Frontal cortex (tissue), 4 donors: Measurements from ENCODE around the gene IL19. TPM values are rescaled to one million over a fixed set of nuclear protein-coding genes. Genes with fewer than 3 reads are reported as not detected.

Source experiments
- DNase-seq, 2 donors: peaks; one replicate each; pipeline ENCODE4 v3.0.0; 2012; ENCODE audit warnings: low spot score in 2 of 2
- FAIRE-seq: peaks from 2 replicates; lab custom pipeline; 2012; peaks lifted over from hg19 to GRCh38; lab: Jason Lieb, UNC
- total RNA-seq: library from RNA; depleted of rRNA; stranded (reverse); fragments of >200 nt; gene quantifications from one replicate; pipeline ENCODE4 v1.2.3, GENCODE V29; 2014
- donor health status: control.
- donor health status: control.
- donor health status: control.

IL19 gene
- not detected for total RNA-seq

GRCh38 chr1:206770531-206771337 lies at the start of gene IL19:
Gene IL19, plus strand, starts transcription at chr1:206770773. Its CDS starts 65,890 bp downstream, at chr1:206836663.
- DNase-seq (no peak), FAIRE-seq (no peak)

- DNase-seq (no peak), FAIRE-seq (no peak)
Measured at GRCh38 chr1:206721454-206721853, 49.1 kb upstream of the IL19 start.

- DNase-seq (no peak), FAIRE-seq (no peak)
Measured at GRCh38 chr1:206722751-206723461, 47.7 kb upstream of the IL19 start.

GRCh38 chr1:206723462-206723804 lies 47.1 kb upstream of the IL19 start:
- FAIRE-seq: no peak
- no peak for DNase-seq

- FAIRE-seq: no peak
- DNase-seq: no peak
Measured at GRCh38 chr1:206723805-206724472, 46.6 kb upstream of the IL19 start.

GRCh38 chr1:206725109-206725963 lies 45.2 kb upstream of the IL19 start:
- FAIRE-seq (no peak), DNase-seq (peak in 1 of 2 donors; percentile 36)

GRCh38 chr1:206727981-206728696 lies 42.4 kb upstream of the IL19 start:
- DNase-seq (no peak), FAIRE-seq (no peak)

- DNase-seq: no peak
- no peak for FAIRE-seq
Measured at GRCh38 chr1:206728697-206728987, 41.9 kb upstream of the IL19 start.

- FAIRE-seq: no peak
Measured at GRCh38 chr1:206729050-206729449, 41.5 kb upstream of the IL19 start.

GRCh38 chr1:206729507-206729906 lies 41.1 kb upstream of the IL19 start:
- DNase-seq (no peak), FAIRE-seq (no peak)

More at GRCh38 chr1:206729050-206729449, 41.5 kb upstream of the IL19 start:
- DNase-seq: no peak

GRCh38 chr1:206732508-206732907 lies 38.1 kb upstream of the IL19 start:
- DNase-seq (no peak), FAIRE-seq (no peak)

- no peak for FAIRE-seq
- no peak for DNase-seq
Measured at GRCh38 chr1:206732992-206733391, 37.6 kb upstream of the IL19 start.

GRCh38 chr1:206734499-206735142 lies 36.0 kb upstream of the IL19 start:
- FAIRE-seq (no peak), DNase-seq (peak in 1 of 2 donors; percentile 58)

- FAIRE-seq: no peak
- no peak for DNase-seq
Measured at GRCh38 chr1:206735553-206736031, 35.0 kb upstream of the IL19 start.

- no peak for FAIRE-seq
- no peak for DNase-seq
Measured at GRCh38 chr1:206736878-206737728, 33.5 kb upstream of the IL19 start.

- no peak for FAIRE-seq
Measured at GRCh38 chr1:206737729-206738201, 32.8 kb upstream of the IL19 start.

More at GRCh38 chr1:206737729-206738201, 32.8 kb upstream of the IL19 start:
- no peak for DNase-seq
